ENCODE measurements around the gene SLC66A2.
"Not testable (repeated sequence)": the region's sequence is repeated elsewhere in the genome, so short reads cannot be mapped to it uniquely, and the experiment has no call there.

Gene SLC66A2

GRCh38 chr18:79900610-79901570 is 50.6 kb downstream of the SLC66A2 start:
- DNase-seq, result no peak

GRCh38 chr18:79899609-79900445 is 51.6 kb downstream of the SLC66A2 start:
- no peak for DNase-seq

DNA sequence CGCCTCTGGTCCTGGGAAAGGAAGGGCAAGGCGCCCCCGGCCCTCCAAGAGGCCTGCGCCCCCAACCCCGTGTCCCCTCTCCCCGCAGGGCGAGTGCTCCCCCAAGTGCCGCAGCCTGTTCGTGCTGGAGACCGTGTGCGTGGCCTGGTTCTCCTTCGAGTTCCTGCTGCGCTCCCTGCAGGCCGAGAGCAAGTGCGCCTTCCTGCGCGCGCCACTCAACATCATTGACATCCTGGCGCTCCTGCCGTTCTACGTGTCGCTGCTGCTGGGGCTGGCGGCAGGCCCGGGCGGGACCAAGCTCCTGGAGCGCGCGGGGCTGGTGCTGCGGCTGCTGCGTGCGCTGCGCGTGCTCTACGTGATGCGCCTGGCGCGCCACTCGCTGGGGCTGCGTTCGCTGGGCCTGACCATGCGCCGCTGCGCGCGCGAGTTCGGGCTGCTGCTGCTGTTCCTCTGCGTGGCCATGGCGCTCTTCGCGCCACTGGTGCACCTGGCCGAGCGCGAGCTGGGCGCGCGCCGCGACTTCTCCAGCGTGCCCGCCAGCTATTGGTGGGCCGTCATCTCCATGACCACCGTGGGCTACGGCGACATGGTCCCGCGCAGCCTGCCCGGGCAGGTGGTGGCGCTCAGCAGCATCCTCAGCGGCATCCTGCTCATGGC is 52.4 kb downstream of the SLC66A2 start:
- no peak for DNase-seq

DNA sequence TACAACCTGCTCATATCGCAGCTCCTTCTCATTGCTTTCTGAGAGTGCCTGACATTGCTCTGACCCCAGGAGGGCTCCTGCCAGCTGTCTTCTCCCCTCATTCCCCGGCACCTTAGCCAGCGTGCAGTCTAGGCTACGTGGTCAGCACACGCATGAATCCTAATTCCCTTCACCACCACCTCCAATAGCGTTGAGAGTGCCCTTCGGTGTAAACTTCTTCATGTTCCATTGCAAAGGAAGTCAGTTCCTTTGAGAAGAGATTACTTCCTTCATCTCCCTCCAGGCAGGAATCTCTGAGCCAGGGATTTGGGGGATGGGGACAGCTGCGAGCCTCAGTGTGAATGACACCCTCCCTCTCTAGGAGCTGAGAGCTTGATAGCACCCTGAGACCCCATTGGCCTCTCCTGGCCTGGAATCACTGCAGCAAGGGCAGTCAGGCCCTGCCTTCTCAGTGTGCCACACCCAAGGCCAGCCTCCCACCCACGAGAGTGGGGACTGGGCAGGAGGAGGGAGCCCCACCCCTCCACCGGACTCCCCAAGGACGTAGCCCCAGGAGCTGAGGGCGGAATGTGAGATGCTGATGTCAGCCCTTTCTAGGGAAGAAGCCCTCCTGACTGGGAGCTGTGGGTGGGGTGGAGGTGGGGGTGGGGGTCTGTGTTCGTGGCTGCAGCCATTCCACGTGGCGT is 53.4 kb downstream of the SLC66A2 start:
- no peak for DNase-seq

GRCh38 chr18:79896738-79897137 is 54.7 kb downstream of the SLC66A2 start:
- no peak for DNase-seq

DNA sequence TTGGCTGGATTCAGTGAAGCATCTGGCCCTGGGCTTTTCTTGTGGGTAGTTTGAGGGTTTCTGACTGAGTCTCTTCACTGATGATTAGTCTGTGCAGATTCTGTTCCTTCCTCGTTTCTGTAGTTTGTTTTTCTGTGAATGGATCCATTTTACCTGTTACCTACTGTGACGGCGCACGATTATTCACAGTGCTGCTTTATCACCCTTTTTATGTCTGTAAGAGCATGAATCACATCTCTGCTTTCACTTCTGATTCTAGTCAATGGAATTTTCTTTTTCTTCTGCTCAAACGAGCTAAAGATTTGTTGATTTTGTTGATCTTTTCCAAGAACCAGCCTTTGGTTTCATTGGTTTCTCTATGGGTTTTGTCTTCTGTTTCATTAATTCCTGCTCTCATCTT is 60.8 kb downstream of the SLC66A2 start:
- no peak for DNase-seq

- DNase-seq, result no peak
Measured at GRCh38 chr18:79889569-79889968, 61.9 kb downstream of the SLC66A2 start.

- no peak for DNase-seq
Measured at GRCh38 chr18:79888016-79888415, 63.4 kb downstream of the SLC66A2 start.

- DNase-seq, result no peak
Measured at GRCh38 chr18:79887181-79888000, 64.1 kb downstream of the SLC66A2 start.

DNA sequence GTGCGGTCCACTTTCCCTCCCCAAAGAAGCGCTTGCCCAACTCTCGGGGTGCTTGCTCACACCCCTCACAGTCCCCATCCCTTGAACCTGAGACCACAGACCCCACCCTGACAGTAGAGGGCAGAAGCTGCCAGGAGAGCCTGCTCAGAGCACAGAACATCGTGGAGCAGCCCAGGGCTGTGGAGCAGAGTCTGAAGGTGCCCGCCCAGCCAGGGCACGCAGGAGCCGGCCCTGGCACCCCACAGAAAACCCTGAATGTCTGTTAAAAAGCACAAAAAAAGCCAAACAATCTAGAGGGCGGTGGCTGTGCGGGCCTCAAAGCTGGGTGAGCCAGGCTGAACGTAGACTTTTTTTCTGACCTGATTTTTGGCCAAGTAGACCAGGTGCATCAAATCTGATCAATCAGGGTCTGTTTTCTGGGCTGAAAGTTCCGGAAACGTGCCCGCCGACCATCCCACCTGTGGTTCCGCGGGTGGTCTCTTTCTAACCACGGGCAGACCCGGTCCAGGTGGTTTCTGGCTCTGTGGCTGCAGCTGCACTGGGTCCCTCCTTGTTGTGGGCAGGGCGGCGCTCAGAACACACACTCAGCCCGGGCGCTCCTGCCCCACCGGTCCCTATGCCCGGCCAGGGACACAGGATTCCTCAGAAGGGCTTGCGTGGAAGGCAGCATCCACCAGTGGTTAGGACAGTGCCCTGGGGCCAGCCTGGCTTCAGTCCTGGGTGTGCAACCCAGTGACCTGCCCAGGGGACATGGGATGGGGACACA is 66.3 kb downstream of the SLC66A2 start:
- DNase-seq, result no peak

- DNase-seq, result no peak
Measured at GRCh38 chr18:79884294-79884962, 67.0 kb downstream of the SLC66A2 start.

GRCh38 chr18:79883461-79884293 is 67.8 kb downstream of the SLC66A2 start:
- DNase-seq, result no peak

- no peak for DNase-seq
Measured at GRCh38 chr18:79882522-79883241, 68.8 kb downstream of the SLC66A2 start.

- no peak for DNase-seq
Measured at GRCh38 chr18:79881695-79882094, 69.8 kb downstream of the SLC66A2 start.

DNA sequence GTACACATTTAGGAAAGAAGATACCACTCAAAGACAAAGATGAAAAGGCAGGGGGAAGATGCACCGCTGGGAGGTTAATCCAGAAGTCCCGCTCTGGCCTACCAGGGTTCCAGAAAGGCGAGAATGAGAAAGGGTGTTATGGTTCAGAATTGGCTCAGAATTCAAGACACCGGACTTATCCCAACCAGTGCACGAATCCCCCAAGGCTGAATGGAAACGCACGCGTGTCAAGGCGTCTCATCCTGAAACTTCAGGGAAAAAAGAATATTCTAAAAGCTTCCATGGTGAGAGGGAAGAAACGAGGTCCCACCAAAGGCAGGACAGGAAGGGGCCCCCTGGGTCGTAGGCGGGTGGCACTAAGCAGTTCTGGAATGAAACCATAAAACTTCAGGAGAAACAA is 71.9 kb downstream of the SLC66A2 start:
- no peak for DNase-seq

- no peak for DNase-seq
Measured at GRCh38 chr18:79878741-79879378, 72.6 kb downstream of the SLC66A2 start.

- DNase-seq, result not testable (repeated sequence)
Measured at GRCh38 chr18:79878246-79878645, 73.2 kb downstream of the SLC66A2 start.

All from retina (tissue), 1 donor.